GM19193 (cell line): Measurements from ENCODE around the gene SOCS1.

Source experiments
- POLR2A ChIP-seq: IDR thresholded peaks from 4 replicates; pipeline ENCODE4 v1.6.1; 2011; ENCODE audit not compliant: insufficient read depth, insufficient read length; ENCODE audit errors: extremely low read depth

SOCS1 gene

GRCh38 chr16:11256661-11257130 is 692 bp upstream of the SOCS1 start:
- TF ChIP-seq POLR2A: no peak

GRCh38 chr16:11254913-11255736 is 879 bp downstream of the SOCS1 start:
- TF ChIP-seq POLR2A: no peak

- TF ChIP-seq POLR2A: no peak
Observed at GRCh38 chr16:11253995-11254912, 1.8 kb downstream of the SOCS1 start.

- TF ChIP-seq POLR2A: no peak
Observed at GRCh38 chr16:11253009-11253994, 2.7 kb downstream of the SOCS1 start.

GRCh38 chr16:11252482-11252931 is 3.5 kb downstream of the SOCS1 start:
- TF ChIP-seq POLR2A: no peak

GRCh38 chr16:11251525-11252481 is 4.2 kb downstream of the SOCS1 start:
- TF ChIP-seq POLR2A: peak; percentile 52

- TF ChIP-seq POLR2A: no peak
Observed at GRCh38 chr16:11250786-11251524, 5.0 kb downstream of the SOCS1 start.

GRCh38 chr16:11250091-11250785 is 5.8 kb downstream of the SOCS1 start:
- TF ChIP-seq POLR2A: no peak

GRCh38 chr16:11249233-11250061 is 6.6 kb downstream of the SOCS1 start:
- TF ChIP-seq POLR2A: no peak

- TF ChIP-seq POLR2A: no peak
Observed at GRCh38 chr16:11248133-11248532, 7.9 kb downstream of the SOCS1 start.

- TF ChIP-seq POLR2A: no peak
Observed at GRCh38 chr16:11245988-11246387, 10.0 kb downstream of the SOCS1 start.
